Muscle of back (tissue), 13 donors: ENCODE results near the gene ZNHIT2. TPM values are rescaled to one million over a fixed set of nuclear protein-coding genes. Genes with fewer than 3 reads are reported as not detected.
"Not testable (repeated sequence)": the region's sequence is repeated elsewhere in the genome, so short reads cannot be mapped to it uniquely, and the experiment has no call there.

ENCODE experiments used
- DNase-seq, 3 donors: peaks; one replicate each; pipeline versions ENCODE4 v3.0.0 to v3.0.0-alpha.2; 2013
- long read RNA-seq, 9 donors: transcript quantifications; one replicate each; lab custom pipeline, GENCODE V29; 2026
- polyA plus RNA-seq, 10 donors: library from polyadenylated mRNA; unstranded; fragments of 120-200 nt; gene quantifications; one replicate each; pipeline ENCODE4 v1.2.1, GENCODE V29; 2013; ENCODE audit not compliant: insufficient read length in 10 of 10

The ZNHIT2 gene
- 1 to 10 TPM; 3.6 to 5.8 (median 4.4) TPM for polyA plus RNA-seq
- long read RNA-seq, donor 1, partial matches to known transcripts, result 0 of 1 reads
- long read RNA-seq, donor 1, other reads (novel, unspliced or antisense), result 0 of 1 reads
- long read RNA-seq, donor 2, partial matches to known transcripts, result 0 of 3 reads
- long read RNA-seq, donor 2, other reads (novel, unspliced or antisense), result 0 of 3 reads
- long read RNA-seq, donor 3, result 0 reads
- long read RNA-seq, donor 4, transcript ZNHIT2-201 (1 exons, 1,306 nt), result major isoform, 5 of 5 reads
- long read RNA-seq, donor 4, partial matches to known transcripts, result 0 of 5 reads
- long read RNA-seq, donor 4, other reads (novel, unspliced or antisense), result 0 of 5 reads
- long read RNA-seq, donor 5, partial matches to known transcripts, result 0 of 4 reads
- long read RNA-seq, donor 5, other reads (novel, unspliced or antisense), result 0 of 4 reads
- long read RNA-seq, donor 6, transcript ZNHIT2-201 (1 exons, 1,306 nt), result major isoform, 7 of 7 reads
- long read RNA-seq, donor 6, partial matches to known transcripts, result 0 of 7 reads
- long read RNA-seq, donor 6, other reads (novel, unspliced or antisense), result 0 of 7 reads
- long read RNA-seq, donor 7, transcript ZNHIT2-201 (1 exons, 1,306 nt), result major isoform, 5 of 5 reads
- long read RNA-seq, donor 7, partial matches to known transcripts, result 0 of 5 reads
- long read RNA-seq, donor 7, other reads (novel, unspliced or antisense), result 0 of 5 reads
- long read RNA-seq, donor 8, transcript ZNHIT2-201 (1 exons, 1,306 nt), result major isoform, 9 of 9 reads
- long read RNA-seq, donor 8, partial matches to known transcripts, result 0 of 9 reads
- long read RNA-seq, donor 8, other reads (novel, unspliced or antisense), result 0 of 9 reads
- long read RNA-seq, donor 9, partial matches to known transcripts, result 0 of 1 reads
- long read RNA-seq, donor 9, other reads (novel, unspliced or antisense), result 0 of 1 reads

DNA sequence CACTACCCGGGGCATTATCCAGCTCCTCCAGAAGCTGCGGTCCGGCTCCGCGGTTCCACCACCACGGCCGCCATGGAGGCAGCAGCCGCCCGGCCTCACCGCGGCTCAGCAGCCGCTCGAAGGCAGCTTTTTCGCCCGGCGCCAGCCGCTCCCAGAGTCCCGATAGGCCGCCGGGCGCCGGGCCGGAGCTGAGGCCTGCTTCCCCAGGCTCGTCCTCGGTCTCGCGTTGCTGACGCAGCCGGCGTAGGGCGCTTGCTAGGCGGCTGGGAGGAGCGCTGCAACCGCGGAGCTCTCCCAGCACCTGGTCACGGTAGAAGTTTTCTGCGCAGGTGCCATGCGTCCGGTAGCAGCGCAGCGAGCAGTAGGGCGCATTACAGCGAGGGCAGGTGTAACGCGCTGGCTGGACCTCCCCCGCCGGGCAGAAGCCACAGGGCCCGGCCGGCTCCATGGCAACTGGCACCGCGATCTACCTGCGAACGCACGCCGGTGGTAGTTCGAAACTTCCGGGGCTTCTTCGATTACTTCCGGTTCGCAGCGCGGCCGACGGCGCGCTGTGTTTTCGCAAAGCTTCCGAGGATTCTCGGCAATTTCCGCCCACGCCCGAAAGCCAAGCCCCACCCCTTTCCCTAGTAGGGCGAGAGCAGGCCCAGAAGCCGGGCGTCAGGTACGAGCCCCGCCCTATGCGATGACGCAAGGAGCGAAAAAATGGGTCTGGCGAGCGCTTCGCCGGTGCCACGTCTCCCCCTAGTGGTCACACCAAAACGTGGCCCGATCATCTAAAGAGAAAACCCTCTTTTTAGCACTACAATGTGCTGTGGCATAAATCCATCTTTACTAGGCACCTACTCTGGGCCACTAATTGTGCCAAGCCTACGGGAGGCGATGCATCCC, at the start of gene ZNHIT2:
Gene ZNHIT2 (minus strand): TSS at position 496 of the 891 bp plus-strand sequence. CDS start 48 bp downstream, at position 448.
- DNase-seq, result peak; percentile 99 to 100 (median 99)

GRCh38 chr11:65166893-65167292, 49.4 kb upstream of the ZNHIT2 start:
- no peak for DNase-seq

GRCh38 chr11:65165410-65166317, 48.2 kb upstream of the ZNHIT2 start:
- DNase-seq, result peak in 2 of 3 donors; percentile 42 to 60

DNA sequence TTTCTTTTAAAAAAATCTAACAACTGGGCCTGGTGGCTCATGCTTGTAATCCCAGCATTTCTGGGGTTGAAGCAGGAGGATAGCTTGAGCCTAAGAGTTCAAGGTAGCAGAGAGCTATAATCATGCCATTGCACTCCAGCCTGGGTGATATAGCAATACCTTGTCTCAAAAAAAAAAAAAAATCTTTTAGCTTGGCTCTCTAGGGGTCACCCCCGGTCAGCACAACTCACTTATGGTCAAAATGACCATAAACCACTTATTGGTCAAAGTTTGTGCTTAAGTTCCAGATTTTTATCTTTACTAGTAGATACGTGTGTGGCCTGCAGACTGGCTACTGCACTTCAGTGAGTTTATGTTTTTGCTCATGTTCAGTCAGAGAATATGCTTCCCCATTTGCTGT, 46.2 kb upstream of the ZNHIT2 start:
- no peak for DNase-seq

DNA sequence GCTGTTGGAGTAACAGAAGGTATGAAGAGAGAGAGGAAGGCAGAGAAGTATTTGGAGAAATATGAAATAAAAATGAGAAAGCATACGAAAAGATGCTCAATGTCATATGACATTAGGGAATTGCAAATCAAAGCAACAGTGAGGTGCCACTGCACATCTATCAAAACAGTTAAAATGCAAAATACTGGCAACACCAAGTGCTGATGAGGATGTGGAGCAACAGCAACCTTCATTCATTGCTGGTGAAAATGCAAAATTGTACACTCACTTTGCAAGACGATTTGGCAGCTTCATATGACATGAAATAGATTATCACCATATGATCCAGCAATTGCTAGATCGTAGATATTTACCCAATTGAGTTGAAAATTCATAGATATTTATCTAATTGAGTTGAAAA, 43.1 kb upstream of the ZNHIT2 start:
- DNase-seq, result no peak

DNA sequence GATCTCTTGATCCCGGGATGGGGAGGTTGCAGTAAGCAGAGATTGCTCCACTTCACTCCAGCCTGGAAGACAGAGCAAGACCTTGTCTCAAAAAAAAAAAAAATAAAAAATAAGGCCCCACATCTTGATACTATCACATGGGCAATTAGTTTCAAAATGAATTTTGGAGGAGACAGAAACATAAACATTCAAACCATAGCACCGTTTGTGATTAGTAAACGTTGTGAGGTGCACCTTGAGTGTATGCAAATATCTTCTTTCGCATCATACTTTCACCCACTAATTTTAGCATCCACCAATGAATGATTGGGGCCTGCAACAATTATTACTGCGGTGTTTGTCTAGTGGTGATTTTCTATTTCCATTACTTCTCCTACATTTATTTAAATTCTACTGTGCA, 41.5 kb upstream of the ZNHIT2 start:
- DNase-seq, result no peak

GRCh38 chr11:65157336-65157735, 39.8 kb upstream of the ZNHIT2 start:
- DNase-seq, result no peak

GRCh38 chr11:65156926-65157325, 39.4 kb upstream of the ZNHIT2 start:
- no peak for DNase-seq

DNA sequence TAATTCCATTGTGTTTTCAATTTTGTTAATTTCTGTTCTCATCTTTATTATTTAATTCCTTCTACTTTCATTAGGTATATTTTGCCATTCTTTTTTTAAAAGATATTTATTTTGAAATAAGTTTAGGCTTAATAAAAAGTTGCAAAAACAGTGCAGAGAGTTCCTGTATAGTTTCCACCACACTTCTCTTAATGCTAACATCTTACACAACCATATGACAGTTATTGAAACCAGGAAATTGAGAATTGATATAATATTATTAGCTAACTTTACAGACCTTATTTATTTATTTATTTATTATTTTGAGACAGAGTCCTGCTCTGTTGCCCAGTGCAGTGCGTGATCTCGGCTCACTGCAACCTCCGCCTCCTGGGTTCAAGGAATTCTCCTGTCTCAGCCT, 38.8 kb upstream of the ZNHIT2 start:
- DNase-seq, result no peak

DNA sequence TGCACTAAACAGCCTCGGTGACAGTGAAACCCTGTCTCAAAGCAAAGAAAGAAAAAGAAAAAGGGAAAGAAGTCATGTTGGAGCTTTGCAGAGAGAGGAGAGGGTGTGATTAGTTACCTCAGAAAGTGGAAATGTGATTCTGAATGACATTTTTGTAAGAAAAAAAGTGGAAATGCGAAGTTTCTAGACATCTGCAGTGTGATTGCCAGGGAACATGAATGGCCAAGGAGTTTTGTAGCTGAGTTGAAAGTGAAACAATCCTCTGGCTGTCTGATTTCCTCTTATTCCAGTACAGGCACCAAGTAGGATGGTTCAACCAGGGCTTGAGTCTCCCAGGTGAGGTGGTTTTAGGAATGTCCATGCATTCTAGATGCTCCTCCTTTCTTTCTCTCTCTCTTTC, 34.6 kb upstream of the ZNHIT2 start:
- no peak for DNase-seq

DNA sequence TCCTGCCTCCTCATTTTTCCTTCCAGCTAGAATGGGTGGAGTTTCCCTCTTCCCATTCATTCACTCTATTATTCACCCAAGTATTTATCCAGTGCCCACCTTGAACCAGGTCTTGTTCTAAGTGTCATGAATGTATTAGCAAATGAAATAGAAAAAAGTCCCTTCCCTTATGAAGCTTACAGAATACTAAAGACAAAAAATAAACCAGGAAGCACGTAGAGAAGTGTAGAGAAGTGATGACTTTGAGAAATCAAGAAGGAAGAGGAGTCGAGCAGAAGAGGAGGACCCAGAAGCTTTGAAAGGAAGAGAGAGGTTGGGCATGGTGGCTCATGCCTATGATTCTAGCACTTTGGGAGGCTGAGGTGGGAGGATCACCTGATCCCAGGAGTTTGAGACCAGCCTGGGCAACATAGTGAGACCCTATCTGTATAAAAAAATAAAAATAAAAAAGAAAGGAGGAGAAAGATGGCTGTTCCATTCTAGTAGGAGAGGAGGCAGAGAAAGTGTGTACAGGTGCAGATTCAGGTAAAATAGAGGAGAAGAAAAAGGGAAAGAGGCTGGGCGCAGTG, 33.9 kb upstream of the ZNHIT2 start:
- no peak for DNase-seq

- DNase-seq, result peak; percentile 75 to 87 (median 78)
Observed at GRCh38 chr11:65150509-65151299, 33.2 kb upstream of the ZNHIT2 start.

DNA sequence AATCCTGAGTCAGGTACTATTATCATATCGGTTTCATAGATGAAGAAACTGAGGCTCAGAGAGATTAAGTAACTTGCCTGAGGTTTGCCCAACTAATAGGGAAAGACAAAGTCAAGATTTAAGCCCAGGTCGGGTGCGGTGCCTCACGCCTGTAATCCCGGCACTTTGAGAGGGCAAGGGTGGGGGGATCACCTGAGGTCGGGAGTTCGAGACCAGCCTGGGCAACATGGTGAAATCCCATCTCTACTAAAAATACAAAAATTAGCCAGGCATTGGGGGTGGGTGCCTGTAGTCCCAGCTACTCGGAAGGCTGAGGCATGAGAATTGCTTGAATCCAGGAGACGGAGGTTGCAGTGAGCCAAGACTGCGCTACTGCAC, 32.6 kb upstream of the ZNHIT2 start:
- not testable (repeated sequence) for DNase-seq

DNA sequence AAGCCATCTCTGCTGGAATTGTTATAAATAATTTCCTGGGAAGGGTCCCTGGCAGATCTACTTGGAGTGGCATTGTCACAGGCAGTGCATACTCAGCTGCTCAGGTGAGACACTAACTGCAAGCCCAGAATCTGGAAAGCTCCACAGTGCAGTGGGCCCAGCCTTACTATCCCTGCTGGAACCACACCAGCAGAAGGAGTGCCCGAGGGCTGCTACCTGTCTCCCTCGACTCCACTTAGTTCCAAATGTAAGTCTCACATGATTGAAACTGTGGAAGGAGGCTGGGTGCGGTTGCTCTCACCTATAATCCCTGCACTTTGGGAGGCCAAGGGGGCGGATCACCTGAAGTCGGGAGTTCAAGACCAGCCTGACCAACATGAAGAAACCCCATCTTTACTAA, 31.2 kb upstream of the ZNHIT2 start:
- DNase-seq, result no peak

- no peak for DNase-seq
Observed at GRCh38 chr11:65147352-65148075, 30.0 kb upstream of the ZNHIT2 start.

- DNase-seq, result no peak
Observed at GRCh38 chr11:65141896-65142494, 24.5 kb upstream of the ZNHIT2 start.

DNA sequence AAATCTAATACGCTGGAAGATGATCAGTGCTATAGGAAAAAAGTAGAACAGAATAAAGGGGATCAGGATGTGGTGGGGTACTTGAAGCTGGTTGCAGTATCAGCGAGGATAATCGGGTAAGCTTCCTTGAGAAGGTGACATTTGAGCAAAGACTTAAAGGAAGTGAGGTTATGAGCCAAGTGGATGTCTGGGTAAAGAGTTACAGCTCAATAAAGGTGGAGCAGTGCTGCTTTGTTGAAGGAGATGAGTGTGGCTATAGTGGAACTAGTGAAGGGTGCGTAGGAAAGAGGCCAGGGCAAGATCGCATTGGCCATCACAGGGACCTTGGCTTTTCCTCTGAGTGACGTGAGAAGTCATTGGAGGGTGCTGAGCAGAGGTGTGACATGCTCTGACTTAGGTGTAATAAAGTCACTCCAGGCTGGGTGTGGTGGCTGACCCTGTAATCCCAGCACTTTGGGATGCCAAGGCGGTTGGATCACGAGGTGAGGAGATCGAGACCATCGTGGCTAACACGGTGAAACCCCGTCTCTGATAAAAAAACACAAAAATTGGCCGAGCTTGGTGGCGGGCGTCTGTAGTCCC, 19.1 kb upstream of the ZNHIT2 start:
- DNase-seq, result no peak

DNA sequence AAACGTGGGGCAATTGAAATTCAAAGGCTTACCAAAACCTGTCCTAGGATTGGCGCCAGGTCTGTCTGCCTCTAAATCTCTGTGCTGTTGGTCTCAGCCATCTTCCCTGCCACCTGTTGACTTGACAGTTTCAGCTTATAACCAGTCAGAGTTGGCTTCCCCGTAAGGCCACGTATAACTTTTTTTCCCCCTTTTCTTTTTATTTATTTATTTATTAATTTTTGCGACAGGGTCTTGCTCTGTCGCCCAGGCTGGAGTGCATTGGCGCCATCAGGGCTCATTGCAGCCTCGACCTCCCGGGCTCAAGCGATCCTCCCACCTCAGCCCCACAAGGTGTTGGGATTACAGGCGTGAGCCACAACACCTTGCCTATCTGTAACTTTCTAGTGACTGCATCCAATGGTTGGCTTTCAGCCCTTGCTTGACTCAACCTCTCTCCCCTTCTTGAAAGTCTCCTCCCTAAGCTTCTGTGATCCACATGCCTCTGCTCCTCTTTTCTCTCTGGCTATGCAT, 18.2 kb upstream of the ZNHIT2 start:
- no peak for DNase-seq
